Hippocampal formation (tissue), 2 donors: ENCODE results near the gene FURIN.
"Not testable (repeated sequence)": the region's sequence is repeated elsewhere in the genome, so short reads cannot be mapped to it uniquely, and the experiment has no call there.

Source experiments
- DNase-seq, 2 donors: peaks; one replicate each; lab custom pipeline; 2025; lab: John Stamatoyannopoulos, UW

Gene FURIN

DNA sequence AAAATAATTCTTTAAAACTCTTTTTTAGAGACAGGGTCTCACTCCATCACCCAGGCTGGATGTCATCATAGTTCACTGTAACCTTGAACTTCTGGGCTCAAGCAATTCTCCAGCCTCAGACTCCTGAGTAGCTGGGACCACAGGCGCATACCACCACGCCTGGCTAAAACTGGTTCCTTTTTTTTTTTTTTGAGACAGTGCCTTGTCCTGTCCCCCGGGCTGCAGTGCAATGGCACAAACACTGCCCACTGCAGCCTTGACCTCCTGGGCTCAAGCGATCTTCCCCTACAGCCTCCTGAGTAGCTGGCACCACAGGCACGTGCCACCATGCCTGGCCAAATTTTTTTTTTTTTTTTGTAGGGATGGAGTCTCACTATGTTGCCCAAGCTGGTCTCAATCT is 23.7 kb upstream of the FURIN start:
- DNase-seq = no peak

DNA sequence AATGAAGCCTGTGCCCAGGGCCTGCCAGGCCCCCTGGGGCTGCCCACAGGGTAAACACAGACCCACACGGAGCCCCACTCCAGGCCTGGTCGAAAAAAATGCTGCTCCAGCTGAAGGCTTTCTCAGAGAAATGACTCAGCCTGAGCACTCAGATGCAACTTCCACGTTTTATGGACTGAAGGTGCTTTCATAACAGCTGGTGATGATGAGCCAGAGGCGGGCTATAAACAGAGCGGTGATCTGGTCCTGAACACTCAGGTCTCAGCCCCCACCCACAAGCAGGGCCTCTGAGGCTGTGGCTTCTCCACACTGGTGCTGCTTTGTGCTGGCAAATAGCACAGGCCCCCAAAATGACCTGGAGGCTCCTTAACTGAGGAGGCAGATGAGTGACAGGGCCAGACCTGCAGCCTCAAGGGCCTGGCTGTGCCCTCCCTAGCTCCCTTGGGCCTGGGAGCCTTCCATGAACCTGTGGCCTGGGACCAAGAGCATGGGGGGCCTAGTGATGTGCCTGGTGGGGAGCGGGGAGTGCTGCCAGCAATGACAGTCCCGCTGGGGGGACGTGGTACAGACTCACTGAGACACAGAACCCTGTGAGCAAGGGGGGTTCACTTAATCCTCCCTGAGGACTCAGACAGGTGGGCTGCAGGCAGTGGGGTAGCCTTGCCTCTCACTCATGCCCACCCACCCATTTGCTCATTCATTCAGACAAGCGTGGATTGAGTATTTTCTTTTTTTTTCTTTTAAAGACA is 23.0 kb upstream of the FURIN start:
- no peak for DNase-seq

DNA sequence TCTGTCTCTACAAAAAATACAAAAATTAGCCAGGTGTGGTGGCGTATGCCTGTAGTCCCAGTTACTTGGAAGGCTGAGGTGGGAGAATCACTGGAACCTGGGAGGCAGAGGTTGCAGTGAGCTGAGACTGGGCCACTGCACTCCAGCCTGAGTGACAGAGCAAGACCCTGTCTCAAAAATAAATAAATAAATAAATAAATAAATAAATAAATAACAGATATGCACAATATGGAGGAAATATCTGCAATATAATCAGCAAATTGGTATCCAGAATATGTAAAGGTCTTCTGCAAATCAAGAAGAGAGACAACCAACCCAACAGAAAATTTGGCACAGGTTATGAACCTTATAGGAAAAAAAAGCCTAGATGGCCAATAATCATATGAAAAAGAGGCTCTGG is 19.0 kb upstream of the FURIN start:
- not testable (repeated sequence) for DNase-seq

- no peak for DNase-seq
These were observed 17.3 kb upstream of the FURIN start for GRCh38 chr15:90851114-90851513.

- DNase-seq = no peak
These were observed 16.4 kb upstream of the FURIN start for GRCh38 chr15:90851940-90852339.

DNA sequence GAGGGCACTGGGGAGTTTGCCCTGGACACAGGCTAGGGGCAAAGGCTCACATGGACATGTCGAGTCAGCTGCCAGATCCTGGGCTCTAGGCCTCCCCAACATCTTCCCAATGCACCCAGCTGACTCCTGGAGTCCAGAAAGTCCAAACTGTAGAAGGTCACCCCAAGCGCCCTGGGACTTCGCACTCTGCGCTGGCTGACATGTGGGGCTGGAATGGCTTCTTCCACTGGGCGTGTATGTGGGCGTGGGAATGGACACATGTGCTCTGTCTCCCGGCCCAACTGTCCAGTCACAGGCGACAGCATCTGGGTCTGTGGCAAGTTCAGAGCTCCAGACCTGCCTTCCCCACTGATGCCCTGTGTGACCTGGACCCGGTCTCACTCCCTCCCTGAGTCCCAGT is 13.2 kb upstream of the FURIN start:
- no peak for DNase-seq

- DNase-seq = no peak
These were observed 11.1 kb upstream of the FURIN start for GRCh38 chr15:90857337-90857736.

- DNase-seq = no peak
These were observed 10.4 kb upstream of the FURIN start for GRCh38 chr15:90857883-90858443.

DNA sequence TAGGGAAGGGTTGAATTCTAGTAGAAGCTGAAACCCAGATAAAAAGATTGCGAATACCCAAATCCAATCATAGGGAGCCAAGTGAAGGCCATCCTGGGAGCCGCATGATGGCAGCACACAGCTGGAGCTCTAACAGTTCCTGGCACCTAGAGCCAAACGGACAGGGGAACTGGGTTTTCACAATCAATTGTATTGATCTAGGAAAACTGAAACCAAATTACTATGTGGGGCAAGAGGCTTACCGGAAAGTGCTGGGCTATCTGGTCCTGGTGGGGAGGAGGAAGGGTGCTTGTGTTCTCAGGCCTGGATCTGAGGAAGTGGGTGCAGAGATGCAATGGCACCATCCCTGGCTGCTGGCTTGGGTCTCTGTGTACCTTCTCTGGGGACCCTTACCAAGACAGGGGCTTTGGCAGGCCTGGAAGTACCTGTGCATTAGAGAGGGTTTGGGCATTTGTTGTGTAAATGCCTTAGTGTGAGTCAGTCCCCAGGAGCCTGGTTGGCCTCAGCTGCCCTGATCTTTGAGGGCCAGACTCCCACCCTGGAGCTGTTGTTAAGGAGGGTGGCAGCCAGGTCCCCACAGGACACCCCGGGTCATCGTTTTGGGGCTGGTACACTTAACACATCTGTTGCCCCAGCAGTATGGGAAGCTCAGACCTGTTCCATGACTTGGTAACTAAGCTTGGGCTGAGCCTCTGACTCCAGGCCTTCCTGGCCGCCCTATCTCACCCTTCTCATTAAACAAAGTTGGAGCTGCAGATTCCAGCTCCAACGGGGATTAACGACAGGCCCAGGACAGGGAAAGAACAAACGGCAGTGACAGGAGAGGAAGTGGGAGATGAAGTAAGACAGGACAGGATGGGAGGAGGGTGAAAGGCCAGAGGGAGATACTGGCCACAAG is 8.9 kb upstream of the FURIN start:
- no peak for DNase-seq

GRCh38 chr15:90860450-90860849 is 7.9 kb upstream of the FURIN start:
- DNase-seq = no peak

GRCh38 chr15:90860942-90861675 is 7.3 kb upstream of the FURIN start:
- no peak for DNase-seq

DNA sequence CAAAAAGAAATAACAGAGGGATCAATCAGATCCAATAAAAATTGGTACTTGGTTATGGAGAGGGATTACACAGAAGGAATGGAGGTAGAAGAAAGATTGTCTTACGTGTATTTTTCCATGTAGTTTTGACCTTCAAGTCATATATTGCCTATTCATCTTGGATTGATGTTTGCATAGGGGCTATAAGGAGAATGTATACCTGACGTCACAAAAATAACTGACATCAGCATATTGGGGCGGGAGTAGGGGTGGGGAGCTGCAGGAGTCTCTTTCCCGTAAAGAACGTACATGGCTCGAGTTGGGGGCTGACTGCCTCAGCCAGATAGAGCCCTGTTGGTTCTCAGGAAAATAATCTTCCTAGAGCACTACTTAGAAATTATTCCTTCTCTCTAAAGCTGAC is 5.9 kb upstream of the FURIN start:
- DNase-seq = no peak

DNA sequence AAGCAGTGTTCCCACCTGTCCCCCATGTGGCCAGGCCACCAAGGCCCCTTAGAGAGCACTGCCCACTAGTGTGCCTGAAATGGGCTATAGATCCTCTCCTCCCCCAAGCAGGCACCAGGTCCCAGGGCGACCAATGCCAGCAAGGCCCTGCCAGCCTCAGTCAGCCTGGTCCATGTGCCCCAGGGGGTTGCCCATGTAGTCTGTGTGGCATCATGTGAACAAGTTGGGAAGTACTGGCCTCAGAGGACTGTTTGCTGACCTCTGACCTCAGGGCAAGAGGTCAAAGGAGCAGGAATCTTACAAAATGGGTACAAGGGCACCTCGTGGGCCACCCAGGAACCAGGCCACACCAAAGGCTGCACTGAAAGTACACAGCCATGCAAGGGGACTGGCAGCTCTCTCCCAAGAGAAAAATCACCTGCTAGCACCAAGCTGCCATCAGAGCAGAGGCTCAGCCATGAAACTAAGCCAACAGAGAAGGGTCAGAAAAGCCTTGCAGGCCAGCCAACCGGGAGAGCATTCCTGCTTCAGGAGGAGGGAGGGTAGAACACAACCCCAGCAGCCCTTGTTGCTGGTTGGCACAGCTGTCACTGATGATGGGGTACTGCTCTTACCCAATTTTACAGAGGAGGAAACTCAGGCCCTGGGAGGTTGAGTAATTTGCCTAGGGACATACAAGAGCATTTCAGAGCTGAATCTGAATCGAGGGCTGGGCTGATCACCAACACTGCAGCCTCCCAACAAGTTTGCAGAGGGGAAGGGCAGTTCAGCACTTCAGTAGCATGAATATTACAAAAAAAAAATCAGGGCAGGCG is 5.2 kb upstream of the FURIN start:
- DNase-seq = no peak

DNA sequence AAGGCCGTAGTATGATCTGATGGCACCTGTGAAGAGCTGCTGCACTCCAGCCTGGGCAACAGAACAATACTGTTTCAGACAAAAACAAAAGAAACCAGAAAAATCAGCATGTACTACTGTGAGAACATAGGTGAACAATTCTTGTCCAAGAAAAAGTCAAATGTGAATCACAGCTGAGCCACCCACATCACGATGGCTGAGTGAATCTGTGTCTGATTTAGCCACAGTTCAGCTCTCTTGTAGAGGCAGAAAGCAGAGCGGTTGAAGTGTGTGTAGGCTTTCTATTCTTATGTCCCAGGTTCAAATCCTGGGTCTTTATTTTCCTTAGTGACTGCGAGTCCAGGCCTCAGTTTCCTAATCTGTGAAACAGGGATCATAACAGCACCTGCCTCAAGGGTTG is 4.4 kb upstream of the FURIN start:
- no peak for DNase-seq

DNA sequence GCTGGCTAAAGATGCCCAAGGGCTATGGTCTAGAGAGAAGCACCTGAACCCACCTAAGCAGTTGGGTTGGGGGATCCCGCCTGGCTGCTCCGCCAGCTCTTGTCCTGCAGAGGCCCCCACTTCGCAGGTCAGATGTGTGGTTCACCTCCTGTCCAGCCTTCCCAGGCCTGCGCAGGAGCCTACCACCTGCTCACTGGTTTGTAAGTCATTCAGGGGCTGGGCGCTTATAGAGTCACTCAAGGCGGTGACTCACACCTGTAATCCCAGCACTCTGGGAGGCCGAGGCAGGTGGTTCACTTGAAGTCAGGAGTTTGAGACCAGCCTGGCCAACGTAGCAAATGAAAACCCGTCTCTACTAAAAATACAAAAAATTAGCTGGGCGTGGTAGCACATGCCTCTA is 3.9 kb upstream of the FURIN start:
- no peak for DNase-seq

DNA sequence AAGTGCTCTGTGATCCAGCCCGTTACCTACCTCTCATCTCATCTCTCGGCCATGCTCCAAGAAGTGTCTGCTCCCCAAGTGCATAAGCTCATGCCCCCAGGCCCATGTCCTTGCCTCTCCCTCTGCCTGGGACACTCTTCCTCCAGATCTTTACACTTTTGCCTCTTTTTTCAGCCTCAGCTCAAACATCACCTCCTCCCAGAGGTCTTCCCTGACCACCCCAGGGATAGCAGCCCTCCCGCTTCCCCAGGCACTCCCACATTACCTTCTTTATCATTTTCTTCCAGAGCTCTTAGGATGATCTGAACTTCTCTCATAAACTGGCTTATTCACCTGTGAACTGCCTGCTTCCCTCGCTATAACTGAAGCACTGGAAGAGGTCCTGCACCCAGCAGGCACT is 2.7 kb upstream of the FURIN start:
- DNase-seq = no peak

DNA sequence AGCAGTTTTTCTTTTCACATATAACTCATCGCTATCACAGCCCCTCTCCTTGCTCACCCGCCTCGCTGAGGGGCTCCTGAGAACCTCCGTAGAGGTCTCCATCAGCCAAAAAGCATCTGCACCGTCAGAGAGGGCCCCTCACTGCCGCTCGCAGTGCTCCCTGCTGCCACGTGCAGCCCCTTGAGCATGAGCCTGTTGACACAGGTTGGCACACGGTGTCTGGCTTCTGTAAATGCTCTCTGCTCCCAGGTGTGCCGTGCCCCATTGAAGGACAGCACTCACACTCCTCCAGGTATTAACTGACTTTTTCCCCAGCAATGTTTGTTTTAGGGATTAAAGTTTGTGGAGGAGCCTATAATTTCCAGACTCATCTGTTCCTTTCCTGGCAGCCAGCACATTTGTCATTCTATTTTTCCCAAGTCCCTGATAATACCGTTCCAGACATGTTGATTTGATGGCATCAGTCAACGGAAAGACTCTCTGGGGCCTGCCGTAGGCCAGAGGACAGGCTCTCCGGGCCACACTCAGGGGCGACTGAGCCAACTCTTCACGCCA is 2.1 kb upstream of the FURIN start:
- DNase-seq = no peak

GRCh38 chr15:90866800-90867199 is 1.6 kb upstream of the FURIN start:
- no peak for DNase-seq

DNA sequence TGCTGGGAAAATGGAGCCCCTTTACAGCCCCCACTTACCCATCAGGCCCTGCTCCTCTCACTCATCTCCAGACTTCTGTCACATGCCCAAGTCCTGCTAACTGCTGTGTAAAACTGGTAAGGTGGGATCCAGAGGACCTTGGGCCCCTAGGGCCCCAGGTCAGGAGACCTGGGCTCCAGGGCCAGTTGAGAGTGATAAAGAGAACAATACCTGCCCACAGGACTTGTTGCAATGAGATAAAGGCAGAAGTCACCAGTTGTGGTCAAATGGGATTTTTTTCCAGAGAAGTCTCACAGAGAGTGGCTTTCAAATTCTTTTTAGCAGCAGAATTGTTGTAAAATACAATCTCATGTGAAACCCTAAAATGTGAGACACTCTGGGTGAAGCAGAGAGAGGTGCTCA is 753 bp downstream of the FURIN start:
- DNase-seq = no peak

DNA sequence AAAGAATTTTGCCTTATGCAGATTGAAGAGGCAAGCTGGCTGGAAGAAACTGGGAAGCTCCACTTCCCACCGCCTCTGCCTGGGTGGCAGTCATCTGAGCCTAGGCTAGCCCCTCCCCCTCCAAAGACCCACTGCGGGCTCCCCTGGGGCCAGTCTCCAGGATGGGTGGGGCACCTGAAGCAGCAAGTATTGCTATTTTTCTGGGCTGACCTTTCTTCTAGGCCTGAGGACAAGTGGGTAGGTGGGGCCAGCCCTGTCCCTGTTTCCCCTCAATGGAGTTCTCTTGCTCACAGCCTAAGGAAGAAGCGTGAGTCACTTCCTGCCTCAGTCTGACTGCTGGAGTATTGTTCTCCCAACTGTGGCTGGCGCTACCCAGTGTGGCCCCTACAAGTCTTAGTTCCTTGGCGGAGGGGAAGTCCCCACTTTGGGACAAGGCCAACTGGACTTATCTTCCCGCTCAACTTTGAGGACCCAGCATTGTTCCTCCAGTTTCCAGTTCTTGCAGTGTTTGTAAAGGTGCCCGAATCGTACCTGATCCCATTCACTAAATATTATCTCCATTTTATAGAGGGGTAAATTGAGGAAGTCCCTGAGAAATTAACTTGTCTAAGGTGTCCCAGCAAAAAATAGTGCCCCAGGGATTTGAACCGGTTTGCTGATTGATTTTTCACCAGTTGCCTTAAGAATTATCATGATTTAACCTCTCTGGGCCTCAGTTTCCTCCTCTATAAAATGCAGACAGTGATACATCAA is 1.4 kb downstream of the FURIN start:
- no peak for DNase-seq
